ENCODE data around the gene MAT1A. TPM values are rescaled to one million over a fixed set of nuclear protein-coding genes. Genes with fewer than 3 reads are reported as not detected.

The MAT1A gene
- polyA plus RNA-seq, 10 donors: 0.04 to 0.15 (median 0.11) TPM; not detected in 5

- DNase-seq: no peak
Observed at GRCh38 chr10:80283119-80283518, 6.3 kb downstream of the MAT1A start.

GRCh38 chr10:80281784-80282765 lies 7.4 kb downstream of the MAT1A start:
- DNase-seq: no peak

- no peak for DNase-seq
Observed at GRCh38 chr10:80281292-80281691, 8.2 kb downstream of the MAT1A start.

GRCh38 chr10:80280071-80280800 lies 9.2 kb downstream of the MAT1A start:
- DNase-seq: no peak

GRCh38 chr10:80279146-80279545 lies 10.3 kb downstream of the MAT1A start:
- no peak for DNase-seq

- no peak for DNase-seq
Observed at GRCh38 chr10:80278480-80278879, 11.0 kb downstream of the MAT1A start.

GRCh38 chr10:80277567-80278250 lies 11.7 kb downstream of the MAT1A start:
- DNase-seq: no peak

- DNase-seq: no peak
Observed at GRCh38 chr10:80277016-80277415, 12.4 kb downstream of the MAT1A start.

GRCh38 chr10:80276335-80276734 lies 13.1 kb downstream of the MAT1A start:
- DNase-seq: no peak

GRCh38 chr10:80275756-80276155 lies 13.7 kb downstream of the MAT1A start:
- no peak for DNase-seq

- DNase-seq: no peak
Observed at GRCh38 chr10:80275135-80275498, 14.3 kb downstream of the MAT1A start.

GRCh38 chr10:80274396-80275134 lies 14.9 kb downstream of the MAT1A start:
- no peak for DNase-seq

- no peak for DNase-seq
Observed at GRCh38 chr10:80273523-80274170, 15.8 kb downstream of the MAT1A start.

GRCh38 chr10:80272793-80273522 lies 16.5 kb downstream of the MAT1A start:
- DNase-seq: no peak

- no peak for DNase-seq
Observed at GRCh38 chr10:80271416-80271815, 18.0 kb downstream of the MAT1A start.

- no peak for DNase-seq
Observed at GRCh38 chr10:80270887-80271286, 18.6 kb downstream of the MAT1A start.

GRCh38 chr10:80268938-80269588 lies 20.4 kb downstream of the MAT1A start:
- no peak for DNase-seq

GRCh38 chr10:80268266-80268665 lies 21.2 kb downstream of the MAT1A start:
- no peak for DNase-seq

- no peak for DNase-seq
Observed at GRCh38 chr10:80266513-80266863, 23.0 kb downstream of the MAT1A start.

All from muscle of back (tissue), 11 donors.